ENCODE data around the gene DNM3. TPM values are rescaled to one million over a fixed set of nuclear protein-coding genes. Genes with fewer than 3 reads are reported as not detected.

DNM3 gene
- total and polyA plus RNA-seq, 2 of the 8 experiments (the other 6 are each of a cell fraction or from before 2014, with no cell fraction given) = 2.0 to 8.5 TPM

DNA sequence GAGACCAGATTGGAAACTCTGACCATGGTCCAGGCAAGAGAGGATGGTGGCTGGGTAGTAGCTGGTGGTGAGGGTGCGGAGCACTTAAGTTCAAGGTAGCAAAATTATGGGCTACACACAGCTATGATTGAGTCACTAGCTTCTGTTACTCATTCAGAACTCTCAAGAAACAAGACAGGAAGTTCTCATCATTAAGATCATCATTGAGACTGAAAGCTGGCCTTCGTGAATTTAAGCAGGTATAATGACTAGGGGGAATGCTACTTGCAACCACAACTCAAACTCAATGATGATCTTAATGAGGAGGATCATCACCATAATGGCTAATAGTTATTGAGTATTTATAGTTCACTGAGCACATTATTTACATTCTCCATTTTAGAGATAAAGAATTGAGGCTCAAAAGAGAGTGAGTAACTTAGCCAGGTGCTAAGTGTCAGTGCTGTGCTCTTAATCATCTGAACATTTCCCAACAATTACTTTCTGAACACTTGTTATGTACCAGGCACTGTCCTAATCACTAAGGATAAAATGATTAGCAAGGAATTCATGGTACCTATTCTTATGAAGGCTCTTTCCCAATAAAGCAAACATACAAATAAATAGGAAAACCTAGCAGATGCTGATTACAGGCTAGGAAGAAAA, 292.9 kb downstream of the DNM3 start:
- no peaks in the 10 kb centered on the region for H3K9me3 ChIP-seq (ENCODE audit: insufficient read depth in 2 of 2, low read depth in 1 of 2, low read length in 1 of 2)
- no peaks in the 10 kb centered on the region; a peak in 1 of 4 replicates for H3K79me2 ChIP-seq (ENCODE audit: control insufficient read depth in 1 of 2, insufficient read depth in 2 of 2, low read length in 2 of 2)
- no peaks in the 10 kb centered on the region for H3K36me3 ChIP-seq (ENCODE audit: control insufficient read depth in 2 of 4, insufficient read depth in 4 of 4, low read length in 3 of 4)
- no peak overlapping the region for H4K91ac ChIP-seq (replicated peaks; ENCODE audit: insufficient read length, low read length)
- no peak overlapping the region for H4K5ac ChIP-seq (ENCODE audit: insufficient read length, low read depth, low read length)
- H2AFZ ChIP-seq (ENCODE audit: low read length) = no peak overlapping the region
- no peak overlapping the region for H3K9ac ChIP-seq (replicated peaks in 1 of 4; ENCODE audit: extremely low read depth in 1 of 4, low read depth in 3 of 4, low read length in 3 of 4)
- H3K4me2 ChIP-seq (ENCODE audit: insufficient read depth in 1 of 2, low read depth in 2 of 2, low read length in 2 of 2) = no peak overlapping the region
- H3K23me2 ChIP-seq (ENCODE audit: low read depth, low read length) = no peaks in the 10 kb centered on the region
- H3K23ac ChIP-seq (ENCODE audit: insufficient read length) = no peak overlapping the region
- H3K18ac ChIP-seq (ENCODE audit: extremely low read depth, low read length) = no peak overlapping the region
- FAIRE-seq = no peak
- POLR2A ChIA-PET (ENCODE audit: partially characterized antibody) = no interaction called here
- H2BK120ac ChIP-seq (replicated peaks; ENCODE audit: low read depth, low read length) = no peak overlapping the region
- no peak overlapping the region for H3K4ac ChIP-seq (replicated peaks; ENCODE audit: insufficient read length, low read depth, low read length)
- no peak overlapping the region for H3K4me3 ChIP-seq (ENCODE audit: extremely low read depth in 1 of 4, insufficient read depth in 2 of 4, low read depth in 3 of 4, low read length in 4 of 4)
- no peak overlapping the region for H2AK5ac ChIP-seq (ENCODE audit: low read depth, low read length)
- H2BK5ac ChIP-seq (ENCODE audit: low read depth, low read length) = no peak overlapping the region
- no peaks in the 10 kb centered on the region for H3K4me1 ChIP-seq (replicated peaks in 1 of 4; ENCODE audit: control insufficient read depth in 3 of 4, insufficient read depth in 4 of 4, low read length in 3 of 4)
- H3K14ac ChIP-seq (ENCODE audit: insufficient read length) = no peak overlapping the region
- WGBS, 2 experiments (ENCODE audit: extremely low coverage in 1 of 2, insufficient coverage in 1 of 2, insufficient read length in 1 of 2, insufficient replicate concordance in 2 of 2, low coverage in 1 of 2, low lambda C conversion rate in 2 of 2, missing lambda C conversion rate in 1 of 2) = 96% methylated on average over 2 of the region's 2 CpGs; no CpG with 5 or more reads in 1 of the 2 experiments
- H3K56ac ChIP-seq (replicated peaks; ENCODE audit: insufficient read length, low read depth, low read length) = no peak overlapping the region
- no peak overlapping the region for H2BK15ac ChIP-seq (ENCODE audit: low read length)
- H4K8ac ChIP-seq (ENCODE audit: extremely low read depth, insufficient read depth, low read length) = no peak overlapping the region
- CTCF ChIA-PET (ENCODE audit: partially characterized antibody) = interaction anchor here (1.0 to 4.0 kb wide), 12 partner anchors 8 to 294 kb away, joined by 3 to 20 read pairs (median 4); no protein-coding TSS in a partner anchor
- no peaks in the 10 kb centered on the region for H3K79me1 ChIP-seq (ENCODE audit: low read depth, low read length)
- no peak overlapping the region for H2BK20ac ChIP-seq (ENCODE audit: low read length)
- DNase-seq (ENCODE audit: low read depth in 1 of 2, low spot score in 2 of 2) = no peak
- H3K27me3 ChIP-seq (replicated peaks in 1 of 4; ENCODE audit: control insufficient read depth in 3 of 4, extremely low read depth in 1 of 4, insufficient read depth in 3 of 4, low read length in 3 of 4) = no peaks in the 10 kb centered on the region
- no peak overlapping the region for H3K27ac ChIP-seq (ENCODE audit: low read depth, low read length)
- no peak overlapping the region for H2BK12ac ChIP-seq (ENCODE audit: low read depth, low read length)
- H4K20me1 ChIP-seq (replicated peaks in 1 of 2; ENCODE audit: control insufficient read depth in 1 of 2, insufficient read depth in 2 of 2, low read length in 2 of 2) = no peaks in the 10 kb centered on the region
- no peak for TF ChIP-seq KDM1A (IDR thresholded peaks at IDR 0.05; ENCODE audit: borderline replicate concordance, low read length)
- no peak for TF ChIP-seq ASH2L (IDR thresholded peaks at IDR 0.05; ENCODE audit: low read length)
- TF ChIP-seq, protein P1, sequence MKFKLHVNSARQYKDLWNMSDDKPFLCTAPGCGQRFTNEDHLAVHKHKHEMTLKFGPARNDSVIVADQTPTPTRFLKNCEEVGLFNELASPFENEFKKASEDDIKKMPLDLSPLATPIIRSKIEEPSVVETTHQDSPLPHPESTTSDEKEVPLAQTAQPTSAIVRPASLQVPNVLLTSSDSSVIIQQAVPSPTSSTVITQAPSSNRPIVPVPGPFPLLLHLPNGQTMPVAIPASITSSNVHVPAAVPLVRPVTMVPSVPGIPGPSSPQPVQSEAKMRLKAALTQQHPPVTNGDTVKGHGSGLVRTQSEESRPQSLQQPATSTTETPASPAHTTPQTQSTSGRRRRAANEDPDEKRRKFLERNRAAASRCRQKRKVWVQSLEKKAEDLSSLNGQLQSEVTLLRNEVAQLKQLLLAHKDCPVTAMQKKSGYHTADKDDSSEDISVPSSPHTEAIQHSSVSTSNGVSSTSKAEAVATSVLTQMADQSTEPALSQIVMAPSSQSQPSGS (IDR thresholded peaks at IDR 0.05; ENCODE audit: low read length) = no peak
- no peak for TF ChIP-seq KDM5A (IDR thresholded peaks at IDR 0.05; ENCODE audit: low read length)
- no peak for TF ChIP-seq CREB1 (IDR thresholded peaks at IDR 0.05)
- no peak for TF ChIP-seq RFX5 (IDR thresholded peaks at IDR 0.05; ENCODE audit: borderline replicate concordance, low read depth, low read length)
- no peak for TF ChIP-seq SP4 (IDR thresholded peaks at IDR 0.05; ENCODE audit: low read length)
- TF ChIP-seq EZH2 (IDR thresholded peaks at IDR 0.05; ENCODE audit: low read depth, low read length, severe bottlenecking) = no peak
- TF ChIP-seq, protein P2, sequence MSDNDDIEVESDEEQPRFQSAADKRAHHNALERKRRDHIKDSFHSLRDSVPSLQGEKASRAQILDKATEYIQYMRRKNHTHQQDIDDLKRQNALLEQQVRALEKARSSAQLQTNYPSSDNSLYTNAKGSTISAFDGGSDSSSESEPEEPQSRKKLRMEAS (IDR thresholded peaks at IDR 0.05) = no peak
- no peak for TF ChIP-seq CHD2 (IDR thresholded peaks at IDR 0.05; ENCODE audit: low read length)
- no peak for TF ChIP-seq GTF2F1 (IDR thresholded peaks at IDR 0.05; ENCODE audit: borderline replicate concordance, low read depth, low read length)
- TF ChIP-seq TCF12 (IDR thresholded peaks at IDR 0.05; ENCODE audit: low read depth, low read length) = no peak
- TF ChIP-seq BACH1 (IDR thresholded peaks at IDR 0.05; ENCODE audit: low read length) = no peak

Measured in H1 (cell line).